PC-9 (cell line): ENCODE data around the gene PCBP2.

Source experiments
- EZH2 ChIP-seq: fragments of 200-600 bp; sonication (generic); IDR thresholded peaks from 2 replicates; pipeline ENCODE4 v1.8.0; 2017; ENCODE audit warnings: antibody characterized with exemption, low read depth
- TF ChIP-seq, protein P1 (sequence below): fragments of 200-600 bp; sonication (generic); conservative IDR thresholded peaks from 2 replicates; pipeline ENCODE4 v1.6.1; 2017; ENCODE audit warnings: mixed run types, antibody characterized with exemption, mild to moderate bottlenecking, moderate library complexity

DNA sequence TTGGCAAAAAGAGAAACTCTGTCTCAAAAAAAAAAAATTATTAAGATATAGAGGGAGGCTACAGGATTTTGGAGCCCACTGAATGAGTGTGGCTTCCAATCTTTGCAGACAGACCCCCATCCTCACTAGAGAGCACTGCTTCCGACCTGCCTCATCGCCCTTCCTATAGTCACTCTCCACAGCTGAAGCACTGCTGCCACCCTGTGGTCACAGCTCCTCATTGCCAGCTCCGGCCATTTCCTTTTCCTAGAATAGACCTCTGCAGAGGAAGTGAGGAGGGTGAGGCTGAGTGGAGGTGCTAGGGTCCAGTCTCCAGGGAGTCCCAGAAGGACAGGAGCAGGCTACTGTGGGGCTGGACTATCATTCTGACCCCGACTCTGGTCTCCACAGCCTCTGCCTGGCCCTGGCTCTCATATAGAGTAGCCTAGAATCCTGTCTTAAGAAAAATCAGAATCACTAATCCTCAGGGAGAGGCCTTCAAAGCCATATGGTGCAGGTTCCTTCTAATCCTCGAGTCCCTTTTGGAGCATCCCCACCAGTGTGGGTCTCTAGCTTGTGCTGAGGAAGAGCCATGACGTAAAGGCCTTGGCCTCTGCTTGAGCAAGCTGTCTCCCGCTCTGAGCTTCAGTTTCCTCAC lies 56.8 kb downstream of the PCBP2 start:
- TF ChIP-seq, protein P1, sequence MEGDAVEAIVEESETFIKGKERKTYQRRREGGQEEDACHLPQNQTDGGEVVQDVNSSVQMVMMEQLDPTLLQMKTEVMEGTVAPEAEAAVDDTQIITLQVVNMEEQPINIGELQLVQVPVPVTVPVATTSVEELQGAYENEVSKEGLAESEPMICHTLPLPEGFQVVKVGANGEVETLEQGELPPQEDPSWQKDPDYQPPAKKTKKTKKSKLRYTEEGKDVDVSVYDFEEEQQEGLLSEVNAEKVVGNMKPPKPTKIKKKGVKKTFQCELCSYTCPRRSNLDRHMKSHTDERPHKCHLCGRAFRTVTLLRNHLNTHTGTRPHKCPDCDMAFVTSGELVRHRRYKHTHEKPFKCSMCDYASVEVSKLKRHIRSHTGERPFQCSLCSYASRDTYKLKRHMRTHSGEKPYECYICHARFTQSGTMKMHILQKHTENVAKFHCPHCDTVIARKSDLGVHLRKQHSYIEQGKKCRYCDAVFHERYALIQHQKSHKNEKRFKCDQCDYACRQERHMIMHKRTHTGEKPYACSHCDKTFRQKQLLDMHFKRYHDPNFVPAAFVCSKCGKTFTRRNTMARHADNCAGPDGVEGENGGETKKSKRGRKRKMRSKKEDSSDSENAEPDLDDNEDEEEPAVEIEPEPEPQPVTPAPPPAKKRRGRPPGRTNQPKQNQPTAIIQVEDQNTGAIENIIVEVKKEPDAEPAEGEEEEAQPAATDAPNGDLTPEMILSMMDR, result peak; percentile 90
- TF ChIP-seq EZH2, result no peak
